Right ventricle myocardium superior (tissue), 1 donor: ENCODE results near the gene ACSL3. TPM values are rescaled to one million over a fixed set of nuclear protein-coding genes. Genes with fewer than 3 reads are reported as not detected.

Source experiments
- ATAC-seq: fragments of 200-7000 bp; cut with Tn5 transposase; one replicate; pipeline ENCODE4 v1.9.1; 2020; ENCODE audit warnings: mild to moderate bottlenecking; ENCODE audit not compliant: poor library complexity
- DNase-seq: peaks from one replicate; pipeline ENCODE4 v3.0.0-alpha.2; 2020
- intact Hi-C: fragments of 100-400 bp; cut with DNase I; formaldehyde crosslinking; loops from one replicate; pipeline ENCODE4 v1.11.2; 2022
- total RNA-seq: library from RNA; stranded (reverse); fragmentation: NEBNext Ultra II Directional; extraction: Animal tissue kit (Norgen Biotek cat#: 25700); gene quantifications from one replicate; pipeline ENCODE4 v1.2.1, GENCODE V29; 2021
- donor health status: DM: no; HTN: yes; CAD: no; lungs with severe emphysema.

ACSL3 gene
- total RNA-seq, 1 donor from 2014 or later = 50.8 TPM

DNA sequence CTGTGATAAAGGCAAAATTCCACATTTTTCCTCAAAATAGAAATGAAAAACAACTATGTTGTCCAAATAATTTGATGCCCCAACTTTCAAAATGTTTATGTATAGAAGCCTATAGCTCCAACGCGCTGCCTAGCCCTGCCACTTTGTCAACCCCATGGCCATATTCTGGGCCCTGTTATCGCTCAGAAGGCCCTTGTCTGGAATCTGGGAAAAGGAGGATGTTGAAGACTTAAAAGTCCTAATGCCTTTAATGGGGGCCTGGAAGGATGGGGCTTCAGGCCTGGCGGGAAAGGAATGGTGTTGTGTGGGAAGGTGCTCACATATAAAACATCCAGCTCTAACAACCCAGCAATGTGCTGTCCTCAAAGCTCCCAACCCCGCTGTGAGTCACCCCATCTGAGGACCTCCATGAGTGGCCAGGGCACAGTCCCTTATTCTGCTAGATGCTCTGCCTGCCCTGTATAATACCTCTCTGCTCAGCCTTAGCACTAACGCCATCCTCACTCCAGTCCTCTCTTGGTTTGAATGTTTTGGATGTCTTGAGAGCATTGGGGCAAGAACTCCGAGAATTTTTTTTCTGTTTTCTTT, 86.0 kb downstream of the ACSL3 start:
- ATAC-seq (no peak), DNase-seq (no peak)
- intact Hi-C loops = no loop called here

DNA sequence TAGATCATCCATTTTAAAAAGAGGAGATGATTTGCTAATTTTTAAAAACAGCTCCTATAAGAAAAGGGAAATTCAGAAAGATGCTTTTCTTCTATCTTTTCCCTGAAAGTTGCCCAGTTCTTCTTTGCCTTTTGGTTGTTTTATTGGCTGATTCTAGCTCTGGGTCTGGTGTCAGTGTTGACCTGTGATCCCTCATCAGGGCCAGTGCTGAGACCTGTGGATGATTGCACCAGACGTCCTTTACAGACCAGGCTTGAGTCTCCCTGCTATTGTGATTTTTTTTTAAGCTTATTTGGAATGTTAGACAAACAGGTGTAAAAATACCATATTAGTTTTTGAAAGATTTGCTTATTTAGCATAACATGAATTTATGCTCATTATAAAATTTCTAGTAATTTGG, 88.2 kb downstream of the ACSL3 start:
- DNase-seq (no peak), ATAC-seq (no peak)
- intact Hi-C loops = no loop called here

DNA sequence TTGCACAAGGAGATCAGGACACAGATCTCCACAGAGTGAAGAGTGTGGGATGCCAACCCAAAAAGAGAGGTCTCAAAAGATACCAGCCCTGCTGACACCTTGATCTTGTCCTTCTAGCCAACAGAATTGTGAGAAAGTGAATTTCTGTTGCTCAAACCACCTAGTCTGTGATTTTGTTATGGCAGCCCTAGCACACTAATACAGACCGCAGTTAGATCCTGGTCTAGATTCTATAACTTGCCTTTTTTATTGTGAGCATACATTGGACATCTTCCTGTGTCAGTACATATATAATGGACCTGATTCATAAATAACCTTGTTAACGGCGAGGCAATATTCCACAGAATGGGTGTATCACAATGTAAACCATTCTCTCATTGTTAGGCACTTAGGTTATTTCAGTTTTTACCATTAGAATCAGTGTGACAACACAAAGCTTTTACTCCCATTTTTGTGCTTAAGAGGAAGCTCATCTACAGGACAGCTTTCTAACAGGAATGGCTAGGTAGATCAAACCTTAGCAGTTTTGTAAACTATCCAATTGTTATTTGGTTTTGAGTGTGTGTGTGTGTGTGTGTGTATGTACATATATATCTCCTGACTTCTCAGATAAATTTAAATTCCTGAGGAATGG, 89.0 kb downstream of the ACSL3 start:
- ATAC-seq (no peak), DNase-seq (no peak)
- intact Hi-C loops = no loop called here

DNA sequence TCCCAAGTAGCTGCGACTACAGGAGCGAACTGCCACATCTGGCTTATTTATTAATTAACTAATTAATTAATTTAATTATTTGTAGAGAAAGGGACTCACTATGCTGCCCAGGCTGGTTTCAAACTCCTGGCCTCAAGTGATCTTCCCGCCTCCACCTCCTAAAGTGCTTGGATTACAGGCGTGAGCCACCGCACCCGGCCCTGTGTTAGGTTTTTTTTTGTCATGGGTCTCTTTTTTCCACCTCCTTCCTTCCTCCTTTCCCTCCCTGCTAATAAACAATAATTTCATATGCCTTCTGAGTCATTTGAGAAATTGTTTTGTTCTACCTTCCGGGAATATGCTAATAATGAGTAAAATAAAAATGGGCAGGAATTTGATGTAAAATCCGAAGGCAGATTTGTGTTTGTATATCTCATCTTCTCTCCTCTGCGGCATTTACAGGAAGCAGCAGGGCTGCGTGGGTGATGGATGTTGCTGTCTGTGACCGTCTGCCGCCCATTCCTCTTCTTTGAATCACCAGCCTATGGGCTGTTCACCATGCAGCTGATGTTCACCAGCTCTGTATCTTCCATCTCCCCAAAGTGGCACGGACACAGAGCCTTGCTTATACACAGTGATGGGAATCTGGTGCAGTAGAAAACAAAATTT, 89.9 kb downstream of the ACSL3 start:
- no peak for ATAC-seq
- intact Hi-C loops = no loop called here

DNA sequence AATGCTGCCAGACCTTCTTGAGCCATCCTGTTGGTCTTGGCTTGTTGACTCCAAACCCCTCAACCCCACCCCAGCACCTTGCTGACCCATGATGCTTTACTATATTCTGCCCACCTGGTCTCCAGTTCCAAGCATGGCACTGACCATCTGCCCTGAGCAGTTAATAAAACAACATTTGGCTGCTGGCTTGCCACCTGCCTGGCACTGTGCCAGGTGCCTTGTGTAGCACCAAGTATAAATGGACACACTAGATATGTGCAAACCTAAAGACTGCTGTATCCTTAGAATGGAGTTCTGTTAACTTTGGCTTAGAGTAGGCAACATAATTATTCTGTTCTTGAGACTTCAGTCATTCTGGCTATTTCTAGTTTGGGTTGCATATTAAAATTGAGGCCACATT, 91.4 kb downstream of the ACSL3 start:
- DNase-seq (no peak), ATAC-seq (no peak)
- intact Hi-C loops = no loop called here

More for the DNA sequence above, 89.9 kb downstream of the ACSL3 start:
- DNase-seq = no peak

DNA sequence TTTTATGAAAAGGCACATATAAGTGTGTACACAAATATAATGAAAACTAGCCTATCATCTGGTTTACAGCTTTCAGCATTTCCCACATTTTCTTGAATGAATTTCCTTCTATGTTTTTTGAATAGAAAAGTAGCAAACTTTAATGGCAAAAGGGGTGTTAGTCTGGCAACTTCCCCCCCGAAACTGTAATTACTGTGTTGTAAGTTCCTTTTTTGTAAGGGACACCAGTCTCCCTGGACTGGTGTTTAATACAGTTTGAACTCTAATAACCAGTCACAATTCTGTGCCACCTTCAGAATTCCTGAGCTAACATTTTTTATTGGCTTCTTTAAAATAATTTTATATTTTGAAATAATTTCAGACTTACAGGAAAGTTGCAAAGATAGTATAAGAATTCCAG, 94.2 kb downstream of the ACSL3 start:
- intact Hi-C loops = no loop called here
- ATAC-seq (no peak), DNase-seq (no peak)

DNA sequence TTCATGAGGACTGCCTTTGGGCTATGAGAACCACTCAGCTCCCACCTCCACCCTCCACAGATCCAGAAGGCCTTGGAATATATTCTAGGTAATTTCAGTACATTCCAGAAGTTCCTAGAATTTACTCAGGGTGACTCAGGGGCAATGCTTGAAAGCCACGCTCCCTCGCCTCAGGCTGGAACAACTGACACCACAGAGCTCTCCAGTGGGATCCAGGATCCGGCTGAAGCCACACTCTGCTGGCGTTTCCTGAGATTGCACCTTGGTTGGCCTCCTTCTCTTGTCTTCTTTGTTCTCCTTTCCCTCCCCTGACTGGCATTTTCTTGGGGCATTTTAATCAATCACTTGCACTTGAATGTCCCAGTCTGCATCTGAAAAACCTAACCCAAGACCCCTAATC, 98.5 kb downstream of the ACSL3 start:
- ATAC-seq (no peak), DNase-seq (no peak)
- intact Hi-C loops = no loop called here

DNA sequence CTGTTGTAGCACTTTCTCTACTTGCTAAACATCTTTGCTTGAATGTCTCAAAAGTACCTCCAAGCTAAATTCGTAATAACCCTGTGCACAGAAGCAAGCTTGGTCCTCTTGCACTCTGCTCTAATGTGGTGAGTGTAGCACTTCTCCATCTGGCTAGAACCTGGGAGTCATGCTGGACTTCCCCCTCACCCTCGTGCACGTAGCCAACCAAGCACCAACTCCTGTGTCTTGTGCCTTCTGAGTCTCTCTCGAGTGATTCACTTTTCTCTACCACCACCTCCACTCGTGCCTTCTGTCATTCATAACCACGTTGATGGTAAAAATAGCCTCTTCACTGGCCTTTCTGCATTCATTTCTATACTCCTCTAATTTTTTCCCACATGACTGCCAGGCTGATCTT, 99.3 kb downstream of the ACSL3 start:
- no peak for DNase-seq
- no peak for ATAC-seq
- intact Hi-C loops = no loop called here

DNA sequence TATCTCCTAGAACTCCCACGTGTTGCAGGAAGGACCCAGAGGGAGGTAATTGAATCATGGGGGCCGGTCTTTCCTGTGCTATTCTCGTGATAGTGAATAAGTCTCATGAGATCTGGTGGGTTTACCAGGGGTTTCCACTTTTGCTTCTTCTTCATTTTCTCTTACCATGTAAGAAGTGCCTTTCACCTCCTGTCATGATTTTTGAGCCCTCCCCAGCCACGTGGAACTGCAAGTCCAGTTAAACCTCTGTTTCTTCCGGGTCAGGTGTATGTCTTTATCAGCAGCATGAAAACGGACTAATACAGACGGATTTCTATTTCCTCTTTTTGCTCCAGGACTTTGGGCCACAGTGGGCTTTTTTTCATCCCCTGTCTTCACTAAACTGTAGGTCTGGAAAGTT, 102.8 kb downstream of the ACSL3 start:
- no peak for ATAC-seq
- intact Hi-C loops = no loop called here
- no peak for DNase-seq

DNA sequence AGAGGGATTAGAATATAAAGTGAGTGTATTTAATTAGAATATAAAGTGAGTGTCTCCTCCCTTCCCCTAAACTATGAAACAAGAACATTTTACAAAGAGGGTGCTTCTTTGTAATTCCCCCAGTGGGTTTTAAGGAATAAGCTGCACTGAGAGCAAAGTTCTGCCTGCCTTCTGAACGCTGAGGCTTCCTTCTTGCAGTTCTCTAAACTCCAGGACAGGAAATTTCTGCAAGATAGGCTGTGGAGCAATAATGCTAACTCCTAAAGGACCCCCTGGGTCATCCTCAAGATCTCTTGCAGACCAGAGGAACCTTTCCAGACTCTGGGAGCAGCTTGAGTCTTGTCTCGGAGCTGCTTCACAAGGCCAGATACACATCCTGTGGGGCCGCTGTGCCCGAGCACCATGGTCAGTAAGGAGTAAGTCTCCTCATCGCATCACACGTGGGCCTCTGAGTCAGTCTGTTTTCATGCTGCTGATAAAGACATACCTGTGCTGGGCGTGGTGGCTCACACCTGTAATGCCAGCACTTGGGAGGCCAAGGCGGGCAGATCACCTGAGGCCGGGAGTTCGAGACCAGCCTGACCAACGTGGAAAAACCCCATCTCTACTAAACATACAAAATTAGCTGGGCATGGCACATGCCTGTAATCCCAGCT, 103.7 kb downstream of the ACSL3 start:
- ATAC-seq = no peak
- intact Hi-C loops = no loop called here

DNA sequence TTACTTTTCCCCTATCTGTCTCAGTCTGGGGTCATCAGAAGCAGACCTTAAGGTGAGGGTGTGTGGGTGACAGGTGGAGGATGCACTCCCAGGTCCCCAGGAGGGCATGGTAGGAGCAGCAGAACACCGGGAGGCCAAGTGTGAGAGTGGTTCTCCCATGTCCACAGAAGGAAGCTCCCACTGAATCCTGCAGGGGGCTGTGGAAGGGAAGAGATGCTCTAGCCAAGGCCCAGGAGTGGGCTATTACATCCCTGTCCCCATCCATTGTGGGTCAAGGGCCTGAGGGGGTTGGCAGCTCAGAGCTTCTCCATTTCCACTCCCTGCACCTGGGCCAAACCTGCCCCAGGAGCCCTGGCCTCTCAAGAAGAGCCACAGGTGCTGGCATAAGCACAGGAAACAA, 104.7 kb downstream of the ACSL3 start:
- ATAC-seq (no peak), DNase-seq (no peak)
- intact Hi-C loops = no loop called here

More for the DNA sequence above, 103.7 kb downstream of the ACSL3 start:
- no peak for DNase-seq

DNA sequence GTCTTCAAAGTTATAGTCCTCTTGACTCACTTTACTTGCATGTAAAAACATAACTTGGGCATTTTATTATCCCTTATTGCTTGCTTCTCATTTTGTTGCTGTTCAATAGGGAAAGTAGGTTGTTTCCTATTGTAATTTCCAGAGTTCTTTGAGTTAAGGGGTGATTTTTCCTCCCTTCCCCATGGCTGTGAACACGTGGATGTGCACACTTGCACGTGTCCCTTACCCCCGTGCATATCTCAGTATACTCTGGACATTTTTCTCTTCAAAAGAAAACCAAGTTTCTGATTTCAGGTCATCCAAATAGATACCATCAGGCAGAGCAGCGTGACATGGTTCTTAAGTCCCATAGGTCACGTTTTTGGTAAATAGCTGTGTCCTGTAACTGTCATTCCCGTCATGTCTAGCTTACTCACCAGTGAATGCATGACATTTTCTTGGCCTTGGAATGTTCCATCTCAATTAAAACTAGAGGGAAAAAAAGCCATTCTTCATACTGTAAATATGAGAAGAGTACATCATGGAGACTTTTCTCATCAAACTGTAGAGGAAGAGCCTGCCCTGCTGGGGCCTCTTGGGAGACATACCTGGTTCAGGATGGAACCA, 107.8 kb downstream of the ACSL3 start:
- DNase-seq (no peak), ATAC-seq (no peak)
- intact Hi-C loops = no loop called here

DNA sequence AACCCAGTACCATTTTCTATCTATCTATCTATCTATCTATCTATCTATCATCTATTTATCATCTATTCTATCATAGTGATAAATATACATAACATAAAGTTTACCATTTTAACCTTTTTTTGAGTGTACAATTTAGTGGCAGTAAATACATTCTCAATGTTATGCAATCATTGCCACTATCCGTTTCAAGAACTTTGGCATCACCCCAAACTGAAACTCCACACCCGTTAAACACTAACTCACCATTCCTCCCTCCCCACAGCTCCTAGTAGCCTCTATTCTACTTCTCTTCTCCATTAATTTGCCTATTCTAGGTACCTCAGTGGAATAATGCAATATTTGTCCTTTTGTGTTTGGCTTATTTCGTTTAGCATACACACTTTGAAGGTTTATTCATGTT, 108.7 kb downstream of the ACSL3 start:
- ATAC-seq (no peak), DNase-seq (no peak)
- intact Hi-C loops = no loop called here

DNA sequence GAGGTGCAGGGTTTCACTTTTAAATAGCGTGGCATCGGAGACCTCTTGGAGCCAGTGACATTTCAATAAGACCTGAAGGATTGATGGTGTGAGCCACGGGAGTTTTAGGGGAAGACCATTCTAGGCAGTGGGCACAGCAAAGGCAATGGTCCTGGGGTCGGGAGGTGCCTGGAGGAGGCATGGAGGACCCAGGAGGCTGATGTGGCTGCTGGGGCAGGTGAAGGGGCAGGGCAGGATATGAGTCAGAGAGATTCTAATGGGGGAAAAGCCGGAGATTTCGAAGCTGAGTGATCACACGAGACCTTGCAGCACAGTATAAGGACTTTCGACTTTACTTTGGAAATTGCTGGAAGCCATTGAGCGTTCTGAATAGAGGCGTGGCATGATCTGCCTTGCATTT, 111.6 kb downstream of the ACSL3 start:
- ATAC-seq = no peak
- DNase-seq = no peak
- intact Hi-C loops = loop anchor here (2.0 to 10.0 kb wide), 2 partner anchors 482 to 826 kb away; no protein-coding TSS in a partner anchor

DNA sequence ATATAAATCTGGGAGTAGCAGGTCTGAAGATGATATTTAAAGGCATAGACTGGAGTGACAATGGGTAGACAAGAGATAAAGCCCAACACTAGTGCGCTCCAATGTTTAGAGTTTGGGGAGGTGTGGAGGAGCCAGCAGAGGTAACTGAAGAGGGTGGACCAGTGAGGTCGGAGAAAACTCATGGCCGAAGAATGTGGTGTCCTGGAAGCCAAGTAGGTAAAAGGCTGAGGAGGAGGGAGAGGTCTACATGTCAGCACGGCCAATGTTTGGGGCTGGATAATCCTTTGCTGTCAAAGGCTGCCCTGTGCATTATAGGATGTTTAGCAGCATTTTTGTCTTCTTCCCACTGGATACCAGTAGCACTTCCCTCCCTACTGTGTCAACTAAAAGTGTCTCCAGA, 112.4 kb downstream of the ACSL3 start:
- ATAC-seq = peak; percentile 14
- intact Hi-C loops = loop anchor here (2.0 to 10.0 kb wide), 2 partner anchors 482 to 826 kb away; no protein-coding TSS in a partner anchor
- DNase-seq = no peak

DNA sequence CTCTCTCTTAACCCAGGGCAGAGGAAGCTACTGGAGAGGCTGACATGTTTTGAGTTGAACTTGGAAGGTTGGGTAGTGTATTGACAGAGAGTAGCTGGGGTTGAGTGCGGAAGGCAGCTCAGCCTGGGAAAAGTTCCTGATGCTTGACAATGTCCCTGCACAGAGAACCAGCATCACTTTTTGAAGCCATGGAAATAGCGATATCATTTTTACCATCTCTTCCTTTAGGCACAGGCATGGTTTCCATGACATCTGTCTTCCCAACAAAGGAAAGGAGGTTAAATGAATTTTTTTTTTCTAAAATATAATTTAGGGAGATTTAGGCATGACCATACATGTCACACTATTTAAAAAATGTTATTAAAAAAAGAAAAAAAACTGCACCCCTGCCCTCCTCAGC, 112.9 kb downstream of the ACSL3 start:
- DNase-seq = no peak

DNA sequence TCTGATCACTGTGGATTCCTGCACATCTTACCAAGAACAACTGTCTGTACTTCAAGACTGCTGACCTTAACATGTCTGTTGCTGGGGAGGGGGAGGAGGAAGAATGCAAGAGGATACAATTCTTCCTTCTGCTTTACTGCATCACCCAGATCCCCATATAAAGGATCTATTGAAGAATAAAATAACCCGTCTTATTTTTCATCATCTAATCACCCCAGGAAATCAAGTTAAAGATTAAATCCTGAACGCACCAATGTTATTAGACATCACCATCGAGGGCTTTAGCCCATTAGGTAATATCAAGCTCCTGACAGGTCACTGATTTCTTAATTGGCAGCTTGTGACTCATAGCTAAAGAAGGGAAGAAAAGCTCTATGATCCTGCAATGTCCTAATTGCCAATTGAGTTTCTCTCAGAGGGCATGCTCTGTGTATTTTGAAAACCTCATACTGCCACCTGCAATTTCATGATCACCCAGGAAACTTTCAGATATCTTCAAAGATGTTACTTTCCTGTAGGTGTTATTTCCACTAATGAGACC, 115.8 kb downstream of the ACSL3 start:
- intact Hi-C loops = loop anchor here (10.0 kb wide), 1 partner anchor 478 kb away; no protein-coding TSS in a partner anchor
- no peak for DNase-seq
- no peak for ATAC-seq

More for the DNA sequence above, 112.9 kb downstream of the ACSL3 start:
- ATAC-seq = no peak
- intact Hi-C loops = loop anchor here (2.0 to 10.0 kb wide), 2 partner anchors 481 to 825 kb away; no protein-coding TSS in a partner anchor

DNA sequence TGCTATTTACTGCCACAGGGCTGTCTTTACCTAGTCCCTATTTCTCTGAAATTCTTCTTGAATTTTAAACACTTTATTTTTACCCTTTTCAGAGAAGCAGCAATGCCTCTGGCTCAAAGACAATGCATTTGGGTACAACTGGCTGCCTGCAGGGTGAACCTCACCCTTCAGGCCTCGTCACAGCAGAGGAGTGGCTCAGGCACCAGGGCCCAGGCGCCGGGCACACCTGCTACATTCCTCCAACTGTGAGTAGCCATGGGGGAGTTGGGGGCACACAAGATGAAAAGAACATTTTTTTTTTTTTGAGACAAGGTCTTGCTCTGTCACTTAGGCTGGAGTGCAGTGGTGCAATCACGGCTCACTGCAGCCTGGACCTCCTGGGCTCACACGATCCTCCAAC, 116.3 kb downstream of the ACSL3 start:
- no peak for ATAC-seq
- no peak for DNase-seq
- intact Hi-C loops = loop anchor here (10.0 kb wide), 1 partner anchor 478 kb away; no protein-coding TSS in a partner anchor

DNA sequence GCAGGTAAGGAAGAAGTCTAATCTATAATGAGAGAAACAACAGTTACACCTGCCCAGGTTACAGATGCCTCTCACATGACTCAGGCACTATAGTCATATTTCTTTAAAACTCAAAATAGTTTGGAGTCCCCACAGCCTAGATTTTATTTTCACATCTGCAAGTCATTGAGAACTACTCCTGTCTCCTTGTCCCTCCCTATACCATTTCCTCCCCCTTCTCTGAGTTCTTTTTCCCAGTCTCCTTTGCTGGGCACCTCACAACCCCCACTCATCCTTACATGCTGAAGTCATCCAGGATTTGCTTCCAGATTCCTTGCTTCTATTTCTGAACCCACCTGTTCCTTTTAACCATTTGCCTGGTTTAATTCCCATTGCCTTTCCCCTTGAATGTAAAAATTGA, 118.0 kb downstream of the ACSL3 start:
- no peak for DNase-seq
- no peak for ATAC-seq
- intact Hi-C loops = loop anchor here (10.0 kb wide), 1 partner anchor 476 kb away; no protein-coding TSS in a partner anchor
